HEK293 (cell line): ENCODE measurements around the gene BEST2.
A peak's percentile ranks its signal among the peaks of the same experiment; 100 is the strongest.
"Not testable (repeated sequence)": the region's sequence is repeated elsewhere in the genome, so short reads cannot be mapped to it uniquely, and the experiment has no call there.

Experiments
- CTCF ChIA-PET: fragments of 350-600 bp; formaldehyde crosslinking; extraction: SDS; loops from one replicate; lab custom pipeline; 2021; ENCODE audit warnings: antibody characterized with exemption; lab: Yijun Ruan, JAX
- POLR2A ChIA-PET: fragments of 300-600 bp; formaldehyde crosslinking; extraction: SDS; loops from one replicate; lab custom pipeline; 2020; ENCODE audit warnings: antibody characterized with exemption, inconsistent platforms; lab: Yijun Ruan, JAX
- H3K27ac ChIP-seq: fragments of 200-500 bp; sonication (Bioruptor generic); 2 replicates; pipeline ENCODE4 v1.5.1; 2014; ENCODE audit warnings: low read depth, low read length, control low read depth, inconsistent platforms; ENCODE audit errors: extremely low read depth
- H3K36me3 ChIP-seq, 2 experiments: fragments of 200-500 bp in 1 of 2; sonication (Bioruptor generic) in 1 of 2; 1 replicate in 1 of 2; 2 replicates in 1 of 2; pipeline ENCODE4 v1.5.1; 2014 to 2017; ENCODE audit warnings: inconsistent platforms in 2 of 2, low read length in 2 of 2; ENCODE audit not compliant: control insufficient read depth in 2 of 2, insufficient read depth in 1 of 2
- H3K4me1 ChIP-seq: fragments of 200-500 bp; sonication (Bioruptor generic); 2 replicates; pipeline ENCODE4 v1.5.1; 2014; ENCODE audit warnings: mild to moderate bottlenecking, low read length, inconsistent platforms; ENCODE audit not compliant: control insufficient read depth, insufficient read depth
- H3K4me3 ChIP-seq: 2 replicates; pipeline ENCODE4 v1.5.1; 2011; ENCODE audit warnings: low read depth, mild to moderate bottlenecking, control low read depth, low read length, moderate library complexity
- H3K9me3 ChIP-seq: fragments of 200-500 bp; sonication (Bioruptor generic); 2 replicates; pipeline ENCODE4 v1.5.1; 2014; ENCODE audit warnings: low read depth, low read length, inconsistent platforms; ENCODE audit not compliant: control insufficient read depth, insufficient read depth
- GLIS1 ChIP-seq: fragments of 450-650 bp; formaldehyde crosslinking; IDR thresholded peaks from 2 replicates; pipeline ENCODE4 v1.5.1; 2016; ENCODE audit warnings: missing biosample characterization, missing genetic modification characterization
- HOXA7 ChIP-seq: sonication (generic); formaldehyde crosslinking; IDR thresholded peaks from 2 replicates; pipeline ENCODE4 v1.8.1; 2022; ENCODE audit warnings: missing genetic modification reagents, borderline replicate concordance
- KLF9 ChIP-seq: fragments of 450-650 bp; formaldehyde crosslinking; IDR thresholded peaks from 2 replicates; pipeline ENCODE4 v1.5.1; 2016; ENCODE audit warnings: missing biosample characterization, missing genetic modification characterization, low read depth
- SCRT2 ChIP-seq: fragments of 450-650 bp; formaldehyde crosslinking; IDR thresholded peaks from 2 replicates; pipeline ENCODE4 v1.5.1; 2016; ENCODE audit warnings: missing biosample characterization, missing genetic modification characterization
- ZNF114 ChIP-seq: fragments of 450-650 bp; formaldehyde crosslinking; IDR thresholded peaks from 2 replicates; pipeline ENCODE4 v1.5.0; 2017; ENCODE audit warnings: missing biosample characterization, missing genetic modification characterization
- ZNF121 ChIP-seq: fragments of 450-650 bp; formaldehyde crosslinking; IDR thresholded peaks from 2 replicates; pipeline ENCODE4 v1.5.1; 2016; ENCODE audit warnings: missing biosample characterization, missing genetic modification characterization
- ZNF23 ChIP-seq: fragments of 450-650 bp; formaldehyde crosslinking; IDR thresholded peaks from 2 replicates; pipeline ENCODE4 v1.5.1; 2016; ENCODE audit warnings: missing biosample characterization, missing genetic modification characterization, borderline replicate concordance
- ZNF335 ChIP-seq: fragments of 450-650 bp; formaldehyde crosslinking; conservative IDR thresholded peaks from 2 replicates; pipeline ENCODE4 v1.5.1; 2016; ENCODE audit warnings: missing biosample characterization, missing genetic modification characterization
- ZNF341 ChIP-seq: fragments of 450-650 bp; formaldehyde crosslinking; IDR thresholded peaks from 2 replicates; pipeline ENCODE4; 2016; ENCODE audit warnings: low read depth, missing biosample characterization, missing genetic modification characterization
- ZNF529 ChIP-seq: fragments of 450-650 bp; formaldehyde crosslinking; IDR thresholded peaks from 2 replicates; pipeline ENCODE4 v1.5.1; 2017; ENCODE audit warnings: missing genetic modification characterization, missing biosample characterization; ENCODE audit not compliant: insufficient replicate concordance
- ZNF596 ChIP-seq: fragments of 450-650 bp; IDR thresholded peaks from 2 replicates; pipeline ENCODE4 v1.5.0; 2018; ENCODE audit warnings: missing biosample characterization, mild to moderate bottlenecking, missing genetic modification characterization, moderate library complexity
- ZNF664 ChIP-seq: fragments of 450-650 bp; formaldehyde crosslinking; IDR thresholded peaks from 2 replicates; pipeline ENCODE4 v1.5.1; 2016; ENCODE audit warnings: missing biosample characterization, missing genetic modification characterization
- TF ChIP-seq, protein P1 (sequence below): fragments of 450-650 bp; formaldehyde crosslinking; IDR thresholded peaks from 2 replicates; pipeline ENCODE4 v1.5.1; 2016; ENCODE audit warnings: missing biosample characterization, missing genetic modification characterization, low read depth

BEST2 gene

DNA sequence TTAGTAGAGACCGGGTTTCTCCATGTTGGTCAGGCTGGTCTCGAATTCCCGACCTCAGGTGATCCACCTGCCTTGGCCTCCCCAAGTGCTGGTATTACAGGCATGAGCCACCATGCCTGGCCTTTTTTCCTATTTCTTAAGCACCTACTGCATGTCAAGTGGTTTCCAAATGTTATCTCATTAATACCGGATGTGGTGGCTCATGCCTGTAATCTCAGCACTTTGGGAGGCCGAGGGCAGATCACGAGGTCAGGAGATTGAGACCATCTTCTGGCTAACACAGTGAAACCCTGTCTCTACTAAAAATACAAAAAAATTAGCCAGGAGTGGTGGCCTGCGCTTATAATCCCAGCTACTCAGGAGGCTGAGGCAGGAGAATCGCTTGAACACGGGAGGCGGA is 26.0 kb upstream of the BEST2 start:
- POLR2A ChIA-PET, result interaction anchor here (1.7 kb wide), 1 partner anchor 30 kb away, joined by 5 read pairs; the partner anchor contains the start of gene FBXW9
- H3K4me1 ChIP-seq, H3K9me3 ChIP-seq, H3K27ac ChIP-seq, CTCF ChIA-PET, H3K4me3 ChIP-seq: not testable (repeated sequence)
- TF ChIP-seq ZNF664, result peak; percentile 48; the same call in 1 of the 2 replicates
- H3K36me3 ChIP-seq, result peaks cover 17 to 30% of the 10 kb centered on the region in 2 experiments; a peak in 2 of 3 replicates

GRCh38 chr19:12726988-12727316 is 24.6 kb upstream of the BEST2 start:
- POLR2A ChIA-PET, result interaction anchor here (0.7 to 1.7 kb wide), 2 partner anchors 31 to 79 kb away, joined by 4 to 5 read pairs; partner anchors contain the start of gene FBXW9

DNA sequence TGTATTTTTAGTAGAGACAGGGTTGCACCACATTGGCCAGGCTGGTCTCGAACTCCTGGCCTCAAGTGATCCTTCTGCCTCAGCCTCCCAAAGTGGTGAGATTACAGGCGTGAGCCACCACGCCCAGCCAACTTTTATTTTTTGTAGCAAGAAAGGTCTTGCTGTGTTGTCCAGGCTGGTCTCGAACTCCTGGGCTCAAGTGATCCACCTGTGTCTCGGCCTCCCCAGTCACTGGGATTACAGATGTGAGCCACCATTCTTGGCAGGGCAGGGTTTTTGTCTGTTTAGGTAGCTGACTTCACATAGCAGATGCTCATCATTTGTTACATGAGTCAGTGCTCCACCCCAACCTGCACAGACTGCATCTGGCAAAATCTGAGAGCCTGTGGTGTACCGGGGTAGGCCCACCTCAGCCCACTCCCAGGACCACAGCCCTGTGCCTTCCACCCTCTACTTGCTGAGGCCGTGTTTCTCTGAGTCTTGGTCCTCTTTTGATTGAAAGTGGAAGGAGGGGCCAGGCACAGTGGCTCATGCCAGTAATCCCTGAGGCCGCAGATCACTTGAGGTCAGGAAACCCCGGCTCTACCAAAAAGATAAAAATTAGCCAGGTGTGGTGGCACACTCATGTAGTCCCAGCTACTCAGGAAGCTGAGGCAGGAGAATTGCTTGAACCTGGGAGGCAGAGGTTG is 23.7 kb upstream of the BEST2 start:
- H3K27ac ChIP-seq, result no peak overlapping the region
- H3K4me1 ChIP-seq, result no peaks in the 10 kb centered on the region
- ChIA-PET CTCF (interaction anchor here (0.6 kb wide), 2 partner anchors 30 to 1345 kb away, joined by 3 to 4 read pairs; no protein-coding TSS in a partner anchor), POLR2A (interaction anchor here (1.4 kb wide), 1 partner anchor 9 kb away, joined by 6 read pairs; the partner anchor contains the start of gene GET3)
- H3K36me3 ChIP-seq, result peaks cover 24 to 44% of the 10 kb centered on the region in 2 experiments; a peak in 2 of 3 replicates
- TF ChIP-seq ZNF596 (tag by site-specific recombination) (no peak), ZNF121 (tag by site-specific recombination) (peak; percentile 62; the same call in 1 of the 2 replicates), ZNF23 (no peak), HOXA7 (CRISPR knock-in tag) (no peak)
- TF ChIP-seq, protein P1, sequence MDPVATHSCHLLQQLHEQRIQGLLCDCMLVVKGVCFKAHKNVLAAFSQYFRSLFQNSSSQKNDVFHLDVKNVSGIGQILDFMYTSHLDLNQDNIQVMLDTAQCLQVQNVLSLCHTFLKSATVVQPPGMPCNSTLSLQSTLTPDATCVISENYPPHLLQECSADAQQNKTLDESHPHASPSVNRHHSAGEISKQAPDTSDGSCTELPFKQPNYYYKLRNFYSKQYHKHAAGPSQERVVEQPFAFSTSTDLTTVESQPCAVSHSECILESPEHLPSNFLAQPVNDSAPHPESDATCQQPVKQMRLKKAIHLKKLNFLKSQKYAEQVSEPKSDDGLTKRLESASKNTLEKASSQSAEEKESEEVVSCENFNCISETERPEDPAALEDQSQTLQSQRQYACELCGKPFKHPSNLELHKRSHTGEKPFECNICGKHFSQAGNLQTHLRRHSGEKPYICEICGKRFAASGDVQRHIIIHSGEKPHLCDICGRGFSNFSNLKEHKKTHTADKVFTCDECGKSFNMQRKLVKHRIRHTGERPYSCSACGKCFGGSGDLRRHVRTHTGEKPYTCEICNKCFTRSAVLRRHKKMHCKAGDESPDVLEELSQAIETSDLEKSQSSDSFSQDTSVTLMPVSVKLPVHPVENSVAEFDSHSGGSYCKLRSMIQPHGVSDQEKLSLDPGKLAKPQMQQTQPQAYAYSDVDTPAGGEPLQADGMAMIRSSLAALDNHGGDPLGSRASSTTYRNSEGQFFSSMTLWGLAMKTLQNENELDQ (tag by site-specific recombination), result no peak
- no peak overlapping the region for H3K4me3 ChIP-seq
- no peaks in the 10 kb centered on the region for H3K9me3 ChIP-seq

More at GRCh38 chr19:12726988-12727316, 24.6 kb upstream of the BEST2 start:
- no peaks in the 10 kb centered on the region for H3K4me1 ChIP-seq
- H3K4me3 ChIP-seq, result no peak overlapping the region
- H3K27ac ChIP-seq, result no peak overlapping the region
- CTCF ChIA-PET, result no interaction called here
- H3K9me3 ChIP-seq, result no peaks in the 10 kb centered on the region
- peaks cover 22 to 40% of the 10 kb centered on the region in 2 experiments; a peak in 2 of 3 replicates for H3K36me3 ChIP-seq
- TF ChIP-seq ZNF529 (tag by site-specific recombination), result no peak
- TF ChIP-seq SCRT2, result 0 out of 2 replicates have a peak, but pooled peaks have one; percentile 3
- peak; percentile 8; the same call in 1 of the 2 replicates for TF ChIP-seq GLIS1
- TF ChIP-seq ZNF335 (tag by site-specific recombination), result no peak

DNA sequence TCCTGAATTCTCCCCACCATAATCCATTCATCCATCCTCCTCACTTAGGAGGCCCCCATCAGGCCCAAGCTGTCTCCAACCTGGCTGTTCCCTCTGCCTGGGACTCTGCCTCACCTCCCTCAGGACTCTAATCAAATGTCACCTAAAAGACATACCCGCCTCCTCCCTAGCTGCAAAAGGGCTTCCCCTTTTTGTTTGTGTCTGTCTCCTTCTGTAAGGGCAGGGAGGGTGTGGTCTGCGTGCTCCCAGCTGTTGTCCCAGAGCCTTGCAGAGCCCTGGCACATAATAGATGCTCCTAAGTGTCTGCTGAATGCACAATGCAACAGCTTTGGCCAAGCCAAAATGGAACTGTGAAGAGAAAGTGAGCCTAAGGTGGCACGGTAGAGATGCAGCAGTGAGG is 21.5 kb upstream of the BEST2 start:
- Histone ChIP-seq H3K4me1 (0 out of 2 replicates have a peak, but pooled peaks cover 4% of the 10 kb centered on the region), H3K36me3 (peaks cover 24 to 44% of the 10 kb centered on the region in 2 experiments; a peak in 2 of 3 replicates), H3K27ac (no peak overlapping the region), H3K9me3 (no peaks in the 10 kb centered on the region), H3K4me3 (no peak overlapping the region)
- POLR2A ChIA-PET, result no interaction called here
- CTCF ChIA-PET, result no interaction called here
- TF ChIP-seq ZNF114 (tag by site-specific recombination) (no peak), ZNF23 (no peak), ZNF341 (tag by site-specific recombination) (peak; percentile 48), KLF9 (tag by site-specific recombination) (no peak)
